NCI-H1436 treated with DMSO at 0.1 percent for 48 hours (cell line): ENCODE data around the gene AKT2.

Experiments
- DNase-seq: peaks from one replicate; lab custom pipeline; 2025; lab: John Stamatoyannopoulos, UW

The AKT2 gene

GRCh38 chr19:40184273-40184672, 100.9 kb downstream of the AKT2 start:
- DNase-seq, result no peak
